ENCODE measurements around the gene ZNF362. TPM values are rescaled to one million over a fixed set of nuclear protein-coding genes. Genes with fewer than 3 reads are reported as not detected.

Gene ZNF362
- total RNA-seq, 1 donor from 2014 or later: 110 TPM

GRCh38 chr1:33301273-33301984 is 45.1 kb downstream of the ZNF362 start:
- no peak overlapping the region for H3K4me3 Mint-ChIP-seq (ENCODE audit: unreplicated experiment)
- DNase-seq (ENCODE audit: extremely low spot score, unreplicated experiment): no peak
- H3K4me1 Mint-ChIP-seq (ENCODE audit: unreplicated experiment): peaks cover 27% of the 10 kb centered on the region
- H3K9me3 Mint-ChIP-seq (ENCODE audit: unreplicated experiment): no peaks in the 10 kb centered on the region
- no peak for TF ChIP-seq CTCF (IDR thresholded peaks at IDR 0.05)
- peaks cover 30% of the 10 kb centered on the region for H3K36me3 Mint-ChIP-seq (ENCODE audit: unreplicated experiment)
- no peak overlapping the region for H3K27ac Mint-ChIP-seq (ENCODE audit: unreplicated experiment)
- H3K27me3 Mint-ChIP-seq (ENCODE audit: unreplicated experiment): no peaks in the 10 kb centered on the region

GRCh38 chr1:33302325-33302724 is 46.0 kb downstream of the ZNF362 start:
- DNase-seq (ENCODE audit: extremely low spot score, unreplicated experiment): no peak
- H3K27me3 Mint-ChIP-seq (ENCODE audit: unreplicated experiment): no peaks in the 10 kb centered on the region
- no peak overlapping the region for H3K4me3 Mint-ChIP-seq (ENCODE audit: unreplicated experiment)
- H3K9me3 Mint-ChIP-seq (ENCODE audit: unreplicated experiment): no peaks in the 10 kb centered on the region
- peaks cover 22% of the 10 kb centered on the region for H3K36me3 Mint-ChIP-seq (ENCODE audit: unreplicated experiment)
- H3K27ac Mint-ChIP-seq (ENCODE audit: unreplicated experiment): no peak overlapping the region
- no peak for TF ChIP-seq CTCF (IDR thresholded peaks at IDR 0.05)
- peaks cover 27% of the 10 kb centered on the region for H3K4me1 Mint-ChIP-seq (ENCODE audit: unreplicated experiment)

- Mint-ChIP-seq H3K36me3 (ENCODE audit: unreplicated experiment) (peaks cover 9% of the 10 kb centered on the region), H3K27ac (ENCODE audit: unreplicated experiment) (peak overlapping the region; percentile 34), H3K4me1 (ENCODE audit: unreplicated experiment) (peaks cover 22% of the 10 kb centered on the region), H3K4me3 (ENCODE audit: unreplicated experiment) (no peak overlapping the region), H3K9me3 (ENCODE audit: unreplicated experiment) (no peaks in the 10 kb centered on the region), H3K27me3 (ENCODE audit: unreplicated experiment) (no peaks in the 10 kb centered on the region)
- no peak for TF ChIP-seq CTCF (IDR thresholded peaks at IDR 0.05)
- no peak for DNase-seq (ENCODE audit: extremely low spot score, unreplicated experiment)
These were observed 48.7 kb downstream of the ZNF362 start for GRCh38 chr1:33305016-33305415.

GRCh38 chr1:33305816-33306652 is 49.7 kb downstream of the ZNF362 start:
- Mint-ChIP-seq H3K27ac (ENCODE audit: unreplicated experiment) (peak overlapping the region; percentile 2), H3K9me3 (ENCODE audit: unreplicated experiment) (no peaks in the 10 kb centered on the region), H3K27me3 (ENCODE audit: unreplicated experiment) (no peaks in the 10 kb centered on the region), H3K4me3 (ENCODE audit: unreplicated experiment) (no peak overlapping the region), H3K36me3 (ENCODE audit: unreplicated experiment) (peaks cover 5% of the 10 kb centered on the region), H3K4me1 (ENCODE audit: unreplicated experiment) (peaks cover 13% of the 10 kb centered on the region)
- DNase-seq (ENCODE audit: extremely low spot score, unreplicated experiment): no peak
- no peak for TF ChIP-seq CTCF (IDR thresholded peaks at IDR 0.05)
